PFSK-1 (cell line): Measurements from ENCODE around the gene ABLIM2.
A peak's percentile ranks its signal among the peaks of the same experiment; 100 is the strongest.

Source experiments
- FOXP2 ChIP-seq: optimal IDR thresholded peaks from 2 replicates; pipeline ENCODE3; 2011; ENCODE audit warnings: borderline replicate concordance, control low read depth, inconsistent platforms; ENCODE audit not compliant: insufficient read depth; ENCODE audit errors: extremely low read length, extremely low read depth
- POLR2AphosphoS5 ChIP-seq: IDR thresholded peaks from 2 replicates; pipeline ENCODE4 v1.6.1; 2012; ENCODE audit warnings: low read depth, mild to moderate bottlenecking, control low read depth, low read length, moderate library complexity
- SIN3A ChIP-seq: IDR thresholded peaks from 2 replicates; pipeline ENCODE4 v1.6.1; 2012; ENCODE audit warnings: mild to moderate bottlenecking, low read length, moderate library complexity, borderline replicate concordance; ENCODE audit not compliant: insufficient read depth
- TAF1 ChIP-seq: IDR thresholded peaks from 2 replicates; pipeline ENCODE4 v1.6.1; 2012; ENCODE audit warnings: low read length, control low read depth, borderline replicate concordance; ENCODE audit not compliant: insufficient read depth
- TF ChIP-seq, protein P1 (sequence below), 2 experiments: IDR thresholded peaks; 2 replicates each; pipeline versions ENCODE4 v1.6.1 to v1.8.0; 2011 to 2012; ENCODE audit warnings: low read depth in 2 of 2, low read length in 2 of 2, control low read depth in 1 of 2, inconsistent platforms in 1 of 2, mild to moderate bottlenecking in 1 of 2, moderate library complexity in 1 of 2; ENCODE audit not compliant: insufficient read depth in 1 of 2

The ABLIM2 gene

DNA sequence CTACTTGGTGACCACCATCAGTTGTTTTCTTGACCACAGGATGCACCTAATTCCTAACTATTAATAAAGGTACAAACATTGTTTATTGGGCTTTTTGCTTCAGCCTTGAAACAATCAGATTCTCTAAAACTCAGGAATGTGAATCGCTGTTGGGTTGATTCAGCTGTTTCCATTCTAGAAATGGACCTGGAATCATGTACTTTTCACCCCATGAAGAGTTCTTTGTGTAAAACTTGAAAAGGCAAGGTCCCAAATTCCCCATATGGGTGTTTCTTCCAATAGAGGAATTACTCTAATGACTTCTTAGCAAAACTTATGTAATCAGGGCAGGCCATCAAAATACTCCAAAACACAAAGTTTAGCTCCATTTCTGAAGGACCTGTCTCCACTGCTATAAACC is 226.3 kb downstream of the ABLIM2 start:
- TF ChIP-seq TAF1 (no peak), FOXP2 (no peak), POLR2AphosphoS5 (no peak), SIN3A (no peak)
- TF ChIP-seq, protein P1, sequence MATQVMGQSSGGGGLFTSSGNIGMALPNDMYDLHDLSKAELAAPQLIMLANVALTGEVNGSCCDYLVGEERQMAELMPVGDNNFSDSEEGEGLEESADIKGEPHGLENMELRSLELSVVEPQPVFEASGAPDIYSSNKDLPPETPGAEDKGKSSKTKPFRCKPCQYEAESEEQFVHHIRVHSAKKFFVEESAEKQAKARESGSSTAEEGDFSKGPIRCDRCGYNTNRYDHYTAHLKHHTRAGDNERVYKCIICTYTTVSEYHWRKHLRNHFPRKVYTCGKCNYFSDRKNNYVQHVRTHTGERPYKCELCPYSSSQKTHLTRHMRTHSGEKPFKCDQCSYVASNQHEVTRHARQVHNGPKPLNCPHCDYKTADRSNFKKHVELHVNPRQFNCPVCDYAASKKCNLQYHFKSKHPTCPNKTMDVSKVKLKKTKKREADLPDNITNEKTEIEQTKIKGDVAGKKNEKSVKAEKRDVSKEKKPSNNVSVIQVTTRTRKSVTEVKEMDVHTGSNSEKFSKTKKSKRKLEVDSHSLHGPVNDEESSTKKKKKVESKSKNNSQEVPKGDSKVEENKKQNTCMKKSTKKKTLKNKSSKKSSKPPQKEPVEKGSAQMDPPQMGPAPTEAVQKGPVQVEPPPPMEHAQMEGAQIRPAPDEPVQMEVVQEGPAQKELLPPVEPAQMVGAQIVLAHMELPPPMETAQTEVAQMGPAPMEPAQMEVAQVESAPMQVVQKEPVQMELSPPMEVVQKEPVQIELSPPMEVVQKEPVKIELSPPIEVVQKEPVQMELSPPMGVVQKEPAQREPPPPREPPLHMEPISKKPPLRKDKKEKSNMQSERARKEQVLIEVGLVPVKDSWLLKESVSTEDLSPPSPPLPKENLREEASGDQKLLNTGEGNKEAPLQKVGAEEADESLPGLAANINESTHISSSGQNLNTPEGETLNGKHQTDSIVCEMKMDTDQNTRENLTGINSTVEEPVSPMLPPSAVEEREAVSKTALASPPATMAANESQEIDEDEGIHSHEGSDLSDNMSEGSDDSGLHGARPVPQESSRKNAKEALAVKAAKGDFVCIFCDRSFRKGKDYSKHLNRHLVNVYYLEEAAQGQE (IDR thresholded peaks at IDR 0.05; ENCODE audit: insufficient read depth in 1 of 2, low read depth in 2 of 2, low read length in 2 of 2) = no peak

DNA sequence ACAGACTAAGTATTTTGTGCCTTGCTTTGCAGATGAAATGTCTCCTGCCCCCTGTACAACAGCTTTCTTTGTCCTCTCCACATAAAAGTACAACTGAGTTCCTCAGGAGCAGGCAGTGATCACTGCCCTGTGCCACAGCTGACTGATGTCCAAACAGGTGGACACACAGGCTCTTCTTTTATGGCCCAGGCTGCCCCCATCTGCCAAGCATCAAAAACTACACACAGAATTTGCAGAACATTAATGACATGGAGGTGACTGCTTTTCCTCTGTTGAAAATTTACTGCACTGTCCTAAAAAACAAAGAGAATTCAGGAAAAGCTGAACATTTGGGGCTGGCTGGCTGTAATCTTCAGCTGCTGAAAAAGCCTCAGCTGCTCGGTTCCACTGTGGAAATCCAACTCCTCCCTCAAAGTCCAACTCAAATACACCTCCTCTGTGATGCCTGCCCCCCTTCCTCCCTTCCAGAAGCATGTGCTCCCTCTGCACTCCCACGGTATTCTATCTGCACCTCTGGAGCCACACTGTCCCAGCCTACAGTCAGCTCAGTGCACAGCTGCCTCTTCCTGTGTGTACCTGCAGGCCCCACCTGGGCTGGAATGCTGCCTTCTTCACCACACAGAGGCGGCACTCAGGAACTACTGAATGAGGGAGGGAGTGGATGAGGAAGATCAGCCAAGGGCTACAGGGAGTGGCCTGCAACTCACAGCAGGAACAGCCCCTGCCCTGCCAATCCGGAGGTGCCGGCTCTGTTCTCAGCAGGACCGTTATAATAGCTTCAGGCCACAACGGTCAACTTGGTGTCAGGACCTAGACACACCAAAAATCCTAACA is 229.3 kb downstream of the ABLIM2 start:
- TF ChIP-seq FOXP2 = peak; percentile 16
- TF ChIP-seq, protein P1 (IDR thresholded peaks at IDR 0.05; ENCODE audit: insufficient read depth in 1 of 2, low read depth in 2 of 2, low read length in 2 of 2) = peak in 1 of 2 experiments; percentile 13; a peak in 1 of 4 replicates
- TF ChIP-seq TAF1 = no peak

DNA sequence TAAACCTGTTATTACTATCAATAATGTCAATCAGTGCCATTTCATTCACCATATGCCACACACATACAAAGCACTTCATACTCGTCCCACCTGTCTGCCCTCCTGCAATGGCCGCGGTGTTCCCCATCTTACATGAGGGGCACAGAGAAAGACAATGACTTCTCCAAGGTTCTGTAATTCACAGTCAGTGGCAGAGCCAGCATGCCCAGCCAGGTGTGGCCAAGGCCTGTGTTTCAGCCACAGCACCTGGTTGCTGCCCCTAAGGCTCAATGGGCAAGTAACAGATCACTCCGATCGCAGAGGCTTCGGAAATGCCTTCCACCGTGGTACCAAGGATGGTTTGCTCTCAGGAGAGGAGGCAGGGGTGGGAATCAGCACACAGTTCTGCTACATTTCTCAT is 229.9 kb downstream of the ABLIM2 start:
- no peak for TF ChIP-seq FOXP2
- TF ChIP-seq POLR2AphosphoS5 = no peak
- no peak for TF ChIP-seq TAF1
- TF ChIP-seq, protein P1 (IDR thresholded peaks at IDR 0.05; ENCODE audit: insufficient read depth in 1 of 2, low read depth in 2 of 2, low read length in 2 of 2) = no peak
- TF ChIP-seq SIN3A = no peak

DNA sequence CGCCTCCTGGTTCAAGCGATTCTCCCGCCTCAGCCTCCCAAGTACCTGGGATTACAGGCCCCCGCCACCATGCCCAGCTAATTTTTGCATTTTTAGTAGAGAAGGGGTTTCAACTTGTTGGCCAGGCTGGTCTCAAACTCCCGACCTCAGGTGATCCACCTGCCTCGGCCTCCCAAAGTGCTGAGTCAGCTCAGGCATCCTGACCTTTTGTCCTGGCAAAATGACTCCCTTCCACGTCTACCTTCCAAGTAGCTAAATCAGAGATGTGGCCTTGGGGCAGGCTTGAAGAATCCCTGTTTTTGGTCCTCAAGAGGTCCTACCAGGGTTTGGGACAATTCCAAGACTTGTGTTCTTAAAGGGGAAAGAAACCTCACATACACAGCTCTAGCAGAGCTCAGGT is 231.8 kb downstream of the ABLIM2 start:
- TF ChIP-seq TAF1 (no peak), SIN3A (no peak), POLR2AphosphoS5 (no peak), FOXP2 (no peak)
- TF ChIP-seq, protein P1 (IDR thresholded peaks at IDR 0.05; ENCODE audit: insufficient read depth in 1 of 2, low read depth in 2 of 2, low read length in 2 of 2) = no peak
